Caco-2 (cell line): ENCODE data around the gene FKBP14. TPM values are rescaled to one million over a fixed set of nuclear protein-coding genes. Genes with fewer than 3 reads are reported as not detected.
"Not testable (repeated sequence)": the region's sequence is repeated elsewhere in the genome, so short reads cannot be mapped to it uniquely, and the experiment has no call there.

ENCODE experiments used
- BruUV-seq: library from RNA; stranded (reverse); fragments of 400-500 nt; replicated peaks from 2 replicates; lab custom pipeline; 2021; lab: Mats Ljungman, UMichigan
- CTCF ChIA-PET: fragments of 300-600 bp; sonication (Branson Sonifier 250); formaldehyde crosslinking; loops from one replicate; lab custom pipeline; 2022; ENCODE audit warnings: antibody characterized with exemption; lab: Charles Lee
- POLR2A ChIA-PET: fragments of 300-600 bp; sonication (Branson Sonifier 250); formaldehyde crosslinking; loops from one replicate; lab custom pipeline; 2022; ENCODE audit warnings: antibody characterized with exemption; lab: Charles Lee
- DNase-seq, 2 experiments: peaks; one replicate each; pipeline versions ENCODE4 v3.0.0 to v3.0.0-alpha.2; 2020 to 2022
- H3K27me3 ChIP-seq: replicated peaks from 2 replicates; pipeline ENCODE4 v1.6.0; 2011; ENCODE audit warnings: low read length; ENCODE audit not compliant: control insufficient read depth, insufficient read depth
- H3K36me3 ChIP-seq: 2 replicates; pipeline ENCODE4 v1.5.1; 2011; ENCODE audit warnings: low read length; ENCODE audit not compliant: control insufficient read depth, insufficient read depth
- H3K4me1 ChIP-seq: fragments of 250-450 bp; sonication (Bioruptor Pico); 2 replicates; pipeline ENCODE4 v1.5.1; 2020; ENCODE audit warnings: mild to moderate bottlenecking
- H3K4me3 ChIP-seq: 2 replicates; pipeline ENCODE4 v1.5.1; 2011; ENCODE audit warnings: low read depth, mild to moderate bottlenecking, control low read depth, low read length
- H3K9me3 ChIP-seq: fragments of 250-450 bp; sonication (Bioruptor Pico); 2 replicates; pipeline ENCODE4 v1.5.1; 2020; ENCODE audit warnings: mild to moderate bottlenecking, moderate library complexity
- H3K27ac Mint-ChIP-seq: one replicate; pipeline ENCODE4 v1.8.0; 2022; ENCODE audit warnings: mixed read lengths; ENCODE audit not compliant: unreplicated experiment
- H3K27me3 Mint-ChIP-seq: one replicate; pipeline ENCODE4 v1.8.0; 2022; ENCODE audit warnings: mixed read lengths; ENCODE audit not compliant: insufficient read depth, unreplicated experiment
- H3K36me3 Mint-ChIP-seq: one replicate; pipeline ENCODE4 v1.8.0; 2022; ENCODE audit warnings: mild to moderate bottlenecking, mixed read lengths; ENCODE audit not compliant: insufficient read depth, unreplicated experiment
- H3K4me1 Mint-ChIP-seq: one replicate; pipeline ENCODE4 v1.8.0; 2022; ENCODE audit warnings: low read depth, mixed read lengths; ENCODE audit not compliant: unreplicated experiment
- H3K4me3 Mint-ChIP-seq: one replicate; pipeline ENCODE4 v1.8.0; 2022; ENCODE audit warnings: mild to moderate bottlenecking, moderate library complexity, mixed read lengths; ENCODE audit not compliant: unreplicated experiment
- H3K9me3 Mint-ChIP-seq: one replicate; pipeline ENCODE4 v1.8.0; 2022; ENCODE audit warnings: mixed read lengths; ENCODE audit not compliant: unreplicated experiment
- CTCF ChIP-seq, 2 experiments: fragments of 200-600 bp in 1 of 2; IDR thresholded peaks; 1 replicate in 1 of 2; 2 replicates in 1 of 2; pipeline versions ENCODE4 v1.5.1 to v1.8.0; 2011 to 2022; ENCODE audit warnings: antibody characterized with exemption in 1 of 2, control low read depth in 1 of 2, inconsistent platforms in 1 of 2, low read depth in 1 of 2, low read length in 1 of 2, mild to moderate bottlenecking in 1 of 2, moderate library complexity in 1 of 2; ENCODE audit not compliant: insufficient read depth in 1 of 2, severe bottlenecking in 1 of 2, unreplicated experiment in 1 of 2
- intact Hi-C: fragments of 100-400 bp; cut with micrococcal nuclease; formaldehyde crosslinking; loops from one replicate; pipeline ENCODE4 v1.10.0; 2022; ENCODE audit not compliant: unreplicated experiment
- total RNA-seq: library from RNA; stranded (reverse); gene quantifications from 2 replicates; pipeline ENCODE4 v1.2.3, GENCODE V29; 2022

The FKBP14 gene
- total RNA-seq, 1 experiment from 2014 or later: 17.5 TPM

DNA sequence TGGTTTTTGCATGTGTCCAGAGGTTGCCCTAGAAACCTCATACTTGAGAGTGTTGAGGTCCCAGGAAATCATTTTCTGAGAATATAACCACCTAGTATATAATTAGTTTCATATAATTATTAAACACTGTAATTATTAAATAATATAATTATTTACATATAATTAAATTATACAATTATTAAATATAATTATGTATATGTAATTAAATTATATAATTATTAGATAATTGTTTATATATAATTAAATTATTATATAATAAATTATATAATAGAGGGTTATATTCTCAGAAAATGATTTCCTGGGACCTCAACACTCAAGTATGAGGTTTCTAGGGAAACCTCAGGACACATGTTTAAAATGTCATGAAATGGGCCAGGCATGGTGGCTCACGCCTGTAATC, 64.5 kb downstream of the FKBP14 start:
- no peaks in the 10 kb centered on the region for H3K9me3 ChIP-seq
- no peaks in the 10 kb centered on the region for H3K4me1 ChIP-seq
- Mint-ChIP-seq H3K9me3 (no peaks in the 10 kb centered on the region), H3K4me3 (no peak overlapping the region), H3K36me3 (peaks cover 38% of the 10 kb centered on the region), H3K27me3 (no peaks in the 10 kb centered on the region), H3K27ac (no peak overlapping the region), H3K4me1 (no peaks in the 10 kb centered on the region)
- no peak for DNase-seq
- H3K4me3 ChIP-seq: no peak overlapping the region
- intact Hi-C loops: no loop called here
- BruUV-seq: no TSS peak
- CTCF ChIA-PET: no interaction called here
- no peaks in the 10 kb centered on the region; the same call in 1 of the 2 replicates for H3K36me3 ChIP-seq
- no peak for TF ChIP-seq CTCF (IDR thresholded peaks at IDR 0.05; ENCODE audit: insufficient read depth in 1 of 2, low read depth in 1 of 2, low read length in 1 of 2, severe bottlenecking in 1 of 2, unreplicated experiment in 1 of 2)
- POLR2A ChIA-PET: no interaction called here
- H3K27me3 ChIP-seq: no peaks in the 10 kb centered on the region

- CTCF ChIA-PET, POLR2A ChIA-PET, H3K4me3 ChIP-seq, H3K4me1 ChIP-seq, H3K27me3 Mint-ChIP-seq, H3K36me3 ChIP-seq, intact Hi-C loops, H3K9me3 ChIP-seq, BruUV-seq, H3K9me3 Mint-ChIP-seq, H3K4me1 Mint-ChIP-seq, H3K27me3 ChIP-seq, H3K4me3 Mint-ChIP-seq, DNase-seq, H3K27ac Mint-ChIP-seq: not testable (repeated sequence)
- peaks cover 38% of the 10 kb centered on the region for H3K36me3 Mint-ChIP-seq
Observed at GRCh38 chr7:29961611-29962010, 64.9 kb downstream of the FKBP14 start.

Other genes with a start within 250 kb of the FKBP14 start
- gene WIPF3, start 220.2 kb downstream of the FKBP14 start, total RNA-seq: 1.1 and 1.2 TPM in 2 replicates
- gene SCRN1, start 36.9 kb downstream of the FKBP14 start, total RNA-seq: 90.2 and 92.9 TPM in 2 replicates
- 32.5 and 34.1 TPM in 2 replicates for gene PLEKHA8, start 1.7 kb upstream of the FKBP14 start, total RNA-seq
- gene MTURN, start 108.3 kb upstream of the FKBP14 start, total RNA-seq: 2.2 and 2.3 TPM in 2 replicates